K562 (cell line): ENCODE results near the gene TBC1D2. TPM values are rescaled to one million over a fixed set of nuclear protein-coding genes. Genes with fewer than 3 reads are reported as not detected.

Experiments
- CBFA2T3 ChIP-seq: fragments of 450-650 bp; IDR thresholded peaks from 2 replicates; pipeline ENCODE4 v1.6.1; 2017
- CUX1 ChIP-seq: fragments of 200-800 bp; sonication (Bioruptor generic); IDR thresholded peaks from 2 replicates; pipeline ENCODE4 v1.6.1; 2016; ENCODE audit warnings: missing genetic modification characterization, missing compliant biosample characterization
- ERF ChIP-seq: fragments of 450-650 bp; formaldehyde crosslinking; IDR thresholded peaks from 2 replicates; pipeline ENCODE4 v1.4.0; 2020; ENCODE audit warnings: mild to moderate bottlenecking, mixed read lengths
- NFIC ChIP-seq: fragments of 450-650 bp; IDR thresholded peaks from 2 replicates; pipeline ENCODE4 v1.6.1; 2017; ENCODE audit warnings: mild to moderate bottlenecking, inconsistent platforms
- PYGO2 ChIP-seq: fragments of 450-650 bp; IDR thresholded peaks from 2 replicates; pipeline ENCODE4 v1.6.1; 2016; ENCODE audit warnings: mild to moderate bottlenecking, missing genetic modification characterization, moderate library complexity, missing compliant biosample characterization
- RB1 ChIP-seq: fragments of 450-650 bp; IDR thresholded peaks from 2 replicates; pipeline ENCODE4 v1.6.1; 2017; ENCODE audit warnings: low read depth, mild to moderate bottlenecking
- RUNX1 ChIP-seq: sonication (generic); IDR thresholded peaks from 2 replicates; pipeline ENCODE4 v1.6.1; 2016; ENCODE audit warnings: antibody characterized with exemption, low read depth
- ZNF239 ChIP-seq: fragments of 250-450 bp; sonication (Bioruptor Pico); IDR thresholded peaks from 2 replicates; pipeline ENCODE4 v1.4.0; 2020; ENCODE audit warnings: mild to moderate bottlenecking
- ZNF583 ChIP-seq: fragments of 250-450 bp; sonication (Bioruptor Pico); IDR thresholded peaks from 2 replicates; pipeline ENCODE4 v1.4.0; 2020
- polyA plus RNA-seq, 8 experiments: library from polyadenylated mRNA; depleted of rRNA in 4 of 8; stranded (reverse) in 5 of 8; unstranded in 3 of 8; fragments of >200 nt; fragmentation: Nextera tagmentation in 2 of 8; fragmentation: Illumina TruSeq in 1 of 8; extraction: Ambion mirVana in 2 of 8; extraction: Trizol in 1 of 8; gene quantifications; 2 replicates each; pipeline versions ENCODE4 v1.2.1 to v1.2.3, GENCODE V29; 2011 to 2014; ENCODE audit warnings: inconsistent platforms in 1 of 8, missing spikeins in 1 of 8
- total RNA-seq, 7 experiments: library from RNA; depleted of rRNA in 6 of 7; stranded (reverse); fragments of >200 nt in 6 of 7; fragmentation: Illumina TruSeq in 2 of 7; extraction: Trizol in 2 of 7; gene quantifications; 2 replicates each; pipeline versions ENCODE4 v1.2.1 to v1.2.3, GENCODE V29; 2011 to 2021; ENCODE audit warnings: low replicate concordance in 1 of 7
- TF ChIP-seq, protein P1 (sequence below): fragments of 450-650 bp; IDR thresholded peaks from one replicate; pipeline ENCODE4 v1.6.1; 2018; ENCODE audit warnings: mild to moderate bottlenecking, moderate library complexity; ENCODE audit not compliant: partially characterized antibody

Gene TBC1D2
- total and polyA plus RNA-seq, 9 of the 15 experiments (the other 6 are each of a cell fraction or from before 2014, with no cell fraction given) = 0.10 to 7.0 (median 2.5) TPM

GRCh38 chr9:98191671-98192502 is 63.6 kb downstream of the TBC1D2 start (continued):
- TF ChIP-seq ZNF239 (CRISPR knock-in tag) = no peak
- TF ChIP-seq, protein P1, sequence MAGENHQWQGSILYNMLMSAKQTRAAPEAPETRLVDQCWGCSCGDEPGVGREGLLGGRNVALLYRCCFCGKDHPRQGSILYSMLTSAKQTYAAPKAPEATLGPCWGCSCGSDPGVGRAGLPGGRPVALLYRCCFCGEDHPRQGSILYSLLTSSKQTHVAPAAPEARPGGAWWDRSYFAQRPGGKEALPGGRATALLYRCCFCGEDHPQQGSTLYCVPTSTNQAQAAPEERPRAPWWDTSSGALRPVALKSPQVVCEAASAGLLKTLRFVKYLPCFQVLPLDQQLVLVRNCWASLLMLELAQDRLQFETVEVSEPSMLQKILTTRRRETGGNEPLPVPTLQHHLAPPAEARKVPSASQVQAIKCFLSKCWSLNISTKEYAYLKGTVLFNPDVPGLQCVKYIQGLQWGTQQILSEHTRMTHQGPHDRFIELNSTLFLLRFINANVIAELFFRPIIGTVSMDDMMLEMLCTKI = no peak
- TF ChIP-seq RB1 = 0 out of 2 replicates have a peak, but pooled peaks have one; percentile 4
- TF ChIP-seq ZNF583 (CRISPR knock-in tag) = peak; percentile 25; the same call in 1 of the 2 replicates
- TF ChIP-seq ERF = no peak
- no peak for TF ChIP-seq CBFA2T3
- TF ChIP-seq RUNX1 = no peak
- TF ChIP-seq PYGO2 (tag) = no peak
- 0 out of 2 replicates have a peak, but pooled peaks have one; percentile 36 for TF ChIP-seq NFIC
- no peak for TF ChIP-seq CUX1 (CRISPR knock-in tag)
